MV-4-11 (cell line): ENCODE data around the gene SURF4.
A peak's percentile ranks its signal among the peaks of the same experiment; 100 is the strongest.

ENCODE experiments used
- DNase-seq: peaks from one replicate; lab custom pipeline; 2025; lab: John Stamatoyannopoulos, UW

SURF4 gene

GRCh38 chr9:133374612-133375115 is 1.2 kb downstream of the SURF4 start:
- DNase-seq = peak; percentile 92

- no peak for DNase-seq
Measured at GRCh38 chr9:133372144-133372543, 3.7 kb downstream of the SURF4 start.

GRCh38 chr9:133371261-133371711 is 4.6 kb downstream of the SURF4 start:
- DNase-seq = peak; percentile 45

GRCh38 chr9:133370685-133371084 is 5.2 kb downstream of the SURF4 start:
- DNase-seq = no peak

GRCh38 chr9:133369933-133370332 is 5.9 kb downstream of the SURF4 start:
- no peak for DNase-seq

- DNase-seq = no peak
Measured at GRCh38 chr9:133369422-133369821, 6.4 kb downstream of the SURF4 start.

GRCh38 chr9:133368249-133368881 is 7.5 kb downstream of the SURF4 start:
- no peak for DNase-seq

GRCh38 chr9:133367778-133368177 is 8.1 kb downstream of the SURF4 start:
- no peak for DNase-seq

- DNase-seq = no peak
Measured at GRCh38 chr9:133367221-133367620, 8.6 kb downstream of the SURF4 start.

- no peak for DNase-seq
Measured at GRCh38 chr9:133366435-133366834, 9.4 kb downstream of the SURF4 start.

- no peak for DNase-seq
Measured at GRCh38 chr9:133362359-133363044, 13.4 kb downstream of the SURF4 start.

- no peak for DNase-seq
Measured at GRCh38 chr9:133361507-133362092, 14.3 kb downstream of the SURF4 start.

- DNase-seq = peak; percentile 27
Measured at GRCh38 chr9:133360400-133361393, 15.2 kb downstream of the SURF4 start.

- DNase-seq = no peak
Measured at GRCh38 chr9:133359399-133360175, 16.3 kb downstream of the SURF4 start.

GRCh38 chr9:133357656-133358055 is 18.2 kb downstream of the SURF4 start:
- no peak for DNase-seq

- DNase-seq = peak; percentile 70
Measured at GRCh38 chr9:133356391-133357091, 19.3 kb downstream of the SURF4 start, which contains the start of the genes SURF1 and SURF2. TSS of gene SURF1 (minus strand) at chr9:133356487. CDS start at chr9:133356453, 34 bp downstream. TSS of gene SURF2 (plus strand) at chr9:133356550. CDS start at chr9:133356593, 43 bp downstream.

GRCh38 chr9:133355881-133356357 is 19.9 kb downstream of the SURF4 start:
- no peak for DNase-seq

- peak; percentile 92 for DNase-seq
Measured at GRCh38 chr9:133354766-133355165, 21.1 kb downstream of the SURF4 start.

GRCh38 chr9:133353548-133353947 is 22.3 kb downstream of the SURF4 start:
- DNase-seq = no peak
